Measurements from ENCODE around the gene SQSTM1. TPM values are rescaled to one million over a fixed set of nuclear protein-coding genes. Genes with fewer than 3 reads are reported as not detected.

Gene SQSTM1
- total RNA-seq, 1 experiment from 2014 or later = 984 TPM

Small RNAs within 50 kb of the gene (small RNA-seq; reads per million reads assigned to genes)
- gene MIR1229 = not detected
- not detected for gene RF00019

Other genes starting within 250 kb of the SQSTM1 start
- 404 and 420 TPM in 2 replicates for gene HNRNPH1, start 197.2 kb upstream of the SQSTM1 start, total RNA-seq (2014; rRNA removed; shearing (Covaris generic))
- gene CBY3, start 139.9 kb upstream of the SQSTM1 start, total RNA-seq (2014; rRNA removed; shearing (Covaris generic)) = not detected in 2 replicates
- 346 and 364 TPM in 2 replicates for gene CANX, start 121.9 kb upstream of the SQSTM1 start, total RNA-seq (2014; rRNA removed; shearing (Covaris generic))
- 10.4 and 13.5 TPM in 2 replicates for gene MAML1, start 88.1 kb upstream of the SQSTM1 start, total RNA-seq (2014; rRNA removed; shearing (Covaris generic))
- 1.2 TPM in 1 of 2 replicates, not detected in the other for gene LTC4S, start 26.9 kb upstream of the SQSTM1 start, total RNA-seq (2014; rRNA removed; shearing (Covaris generic))
- 185 and 198 TPM in 2 replicates for gene MGAT4B, start 14.0 kb upstream of the SQSTM1 start, total RNA-seq (2014; rRNA removed; shearing (Covaris generic))
- 6.9 and 10.1 TPM in 2 replicates for gene MRNIP, start 37.9 kb downstream of the SQSTM1 start, total RNA-seq (2014; rRNA removed; shearing (Covaris generic))
- gene TBC1D9B, start 87.0 kb downstream of the SQSTM1 start, total RNA-seq (2014; rRNA removed; shearing (Covaris generic)) = 46.2 and 46.6 TPM in 2 replicates